ENCODE data around the gene SRSF5.

SRSF5 gene

GRCh38 chr14:69770559-69770958 is 3.6 kb downstream of the SRSF5 start:
- DNase-seq (ENCODE audit: low read depth in 2 of 2): no peak

- no peak for DNase-seq (ENCODE audit: low read depth in 2 of 2)
Measured at GRCh38 chr14:69771136-69771535, 4.2 kb downstream of the SRSF5 start.

GRCh38 chr14:69772082-69773017 is 5.4 kb downstream of the SRSF5 start:
- no peak for DNase-seq (ENCODE audit: low read depth in 2 of 2)

GRCh38 chr14:69773571-69774276 is 6.8 kb downstream of the SRSF5 start:
- DNase-seq (ENCODE audit: low read depth in 2 of 2): no peak

- DNase-seq (ENCODE audit: low read depth in 2 of 2): no peak
Measured at GRCh38 chr14:69775012-69775411, 8.1 kb downstream of the SRSF5 start.

- DNase-seq (ENCODE audit: low read depth in 2 of 2): no peak
Measured at GRCh38 chr14:69776875-69777453, 10.0 kb downstream of the SRSF5 start.

- DNase-seq (ENCODE audit: low read depth in 2 of 2): no peak
Measured at GRCh38 chr14:69779088-69779487, 12.1 kb downstream of the SRSF5 start.

- DNase-seq (ENCODE audit: low read depth in 2 of 2): no peak
Measured at GRCh38 chr14:69780092-69780491, 13.2 kb downstream of the SRSF5 start.

- no peak for DNase-seq (ENCODE audit: low read depth in 2 of 2)
Measured at GRCh38 chr14:69780952-69781351, 14.0 kb downstream of the SRSF5 start.

- no peak for DNase-seq (ENCODE audit: low read depth in 2 of 2)
Measured at GRCh38 chr14:69784942-69785341, 18.0 kb downstream of the SRSF5 start.

- DNase-seq (ENCODE audit: low read depth in 2 of 2): no peak
Measured at GRCh38 chr14:69786603-69787002, 19.7 kb downstream of the SRSF5 start.

- no peak for DNase-seq (ENCODE audit: low read depth in 2 of 2)
Measured at GRCh38 chr14:69789118-69789640, 22.2 kb downstream of the SRSF5 start.

GRCh38 chr14:69792887-69793421 is 26.0 kb downstream of the SRSF5 start:
- no peak for DNase-seq (ENCODE audit: low read depth in 2 of 2)

GRCh38 chr14:69794791-69795190 is 27.8 kb downstream of the SRSF5 start:
- no peak for DNase-seq (ENCODE audit: low read depth in 2 of 2)

- no peak for DNase-seq (ENCODE audit: low read depth in 2 of 2)
Measured at GRCh38 chr14:69795691-69796090, 28.7 kb downstream of the SRSF5 start.

- no peak for DNase-seq (ENCODE audit: low read depth in 2 of 2)
Measured at GRCh38 chr14:69796797-69797500, 30.0 kb downstream of the SRSF5 start, which contains the start of gene SLC10A1. Gene SLC10A1, minus strand, starts transcription at chr14:69797241. Its CDS starts 86 bp downstream, at chr14:69797155.

GRCh38 chr14:69797573-69798338 is 30.8 kb downstream of the SRSF5 start:
- DNase-seq (ENCODE audit: low read depth in 2 of 2): no peak

- DNase-seq (ENCODE audit: low read depth in 2 of 2): no peak
Measured at GRCh38 chr14:69798339-69798735, 31.4 kb downstream of the SRSF5 start.

GRCh38 chr14:69803753-69804152 is 36.8 kb downstream of the SRSF5 start:
- no peak for DNase-seq (ENCODE audit: low read depth in 2 of 2)

GRCh38 chr14:69804902-69805301 is 38.0 kb downstream of the SRSF5 start:
- DNase-seq (ENCODE audit: low read depth in 2 of 2): no peak

- no peak for DNase-seq (ENCODE audit: low read depth in 2 of 2)
Measured at GRCh38 chr14:69807192-69807591, 40.2 kb downstream of the SRSF5 start.

Data from activated CD4-positive, alpha-beta T cell treated with anti-CD3 and anti-CD28 coated beads for 24 hours (primary cell).